ENCODE data around the gene LRRC36.

DNA sequence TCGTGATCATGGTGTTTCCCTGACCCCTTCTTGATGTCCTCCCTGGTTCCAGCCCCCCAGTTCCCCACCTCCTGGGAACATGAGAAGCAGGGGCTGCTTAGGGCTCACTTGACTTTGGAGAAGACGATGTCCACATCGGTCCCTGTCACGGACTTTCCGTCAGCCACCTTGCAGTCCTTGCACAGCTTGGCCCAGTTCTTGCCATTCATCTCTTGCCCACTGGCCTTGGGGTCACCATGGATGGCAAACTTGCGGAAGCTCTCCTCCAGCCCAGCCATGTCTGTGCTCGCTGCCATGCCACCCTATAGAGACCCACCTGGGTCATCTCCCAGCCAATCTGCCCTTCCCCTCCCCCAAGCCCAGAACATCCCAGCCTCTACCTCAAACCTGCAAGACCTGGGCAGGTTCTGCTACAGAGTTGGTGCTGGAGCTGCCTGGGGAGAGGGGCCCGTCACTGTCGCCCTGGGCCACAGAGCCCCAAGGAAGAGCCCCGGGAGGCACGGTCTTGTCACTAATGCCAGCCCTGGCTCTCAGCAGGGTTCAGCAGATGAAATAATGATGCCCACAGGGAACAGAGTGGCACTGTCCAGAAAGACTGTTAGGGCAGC lies 64.3 kb downstream of the LRRC36 start:
- TF ChIP-seq CTCF (optimal IDR thresholded peaks at IDR 0.05 in 1 of 3, IDR thresholded peaks at IDR 0.05 in 1 of 3, conservative IDR thresholded peaks at IDR 0.05 in 1 of 3; ENCODE audit: extremely low read depth in 1 of 3, insufficient read depth in 2 of 3, low read length in 3 of 3) (no peak), EZH2 (IDR thresholded peaks at IDR 0.05; ENCODE audit: low read length) (no peak)

All from keratinocyte (primary cell).